SK-N-SH (cell line): Measurements from ENCODE around the gene BLOC1S1. TPM values are rescaled to one million over a fixed set of nuclear protein-coding genes. Genes with fewer than 3 reads are reported as not detected.

Experiments used
- CTCF ChIA-PET: fragments of 300-600, 350-600 bp; formaldehyde crosslinking; extraction: SDS; loops from one replicate; lab custom pipeline; 2021; lab: Yijun Ruan, JAX
- POLR2A ChIA-PET: fragments of 350-600 bp; sonication (Branson Sonifier 250); formaldehyde crosslinking; extraction: SDS; loops from one replicate; lab custom pipeline; 2020; ENCODE audit warnings: antibody characterized with exemption, inconsistent platforms; lab: Yijun Ruan, JAX
- DNase-seq: peaks from one replicate; pipeline ENCODE4 v3.0.0; 2012
- H2AFZ ChIP-seq: fragments of 200-600 bp; sonication (generic); 2 replicates; pipeline ENCODE4 v1.8.1; 2016; ENCODE audit warnings: antibody characterized with exemption, mild to moderate bottlenecking, low read depth
- H3F3A ChIP-seq: fragments of 200-600 bp; sonication (generic); replicated peaks from 2 replicates; pipeline ENCODE3; 2016; ENCODE audit warnings: antibody characterized with exemption, mild to moderate bottlenecking; ENCODE audit not compliant: insufficient read depth
- H3K27ac ChIP-seq, 2 experiments: fragments of 200-500 bp in 1 of 2; fragments of 200-600 bp in 1 of 2; sonication (Bioruptor generic) in 1 of 2; sonication (generic), shearing (Covaris generic) in 1 of 2; 2 replicates each; pipeline versions ENCODE4 v1.5.1 to v1.6.1; 2014 to 2016; ENCODE audit warnings: low read depth in 2 of 2, inconsistent platforms in 1 of 2, low read length in 1 of 2, mild to moderate bottlenecking in 1 of 2, mixed read lengths in 1 of 2
- H3K27me3 ChIP-seq: fragments of 200-600 bp; sonication (generic), shearing (Covaris generic); 2 replicates; pipeline ENCODE4 v1.6.1; 2016; ENCODE audit warnings: mixed run types; ENCODE audit not compliant: insufficient read depth
- H3K36me3 ChIP-seq, 2 experiments: fragments of 200-500 bp in 1 of 2; fragments of 200-600 bp in 1 of 2; sonication (Bioruptor generic) in 1 of 2; sonication (generic) in 1 of 2; replicated peaks in 1 of 2; 2 replicates each; pipeline versions ENCODE3 to v1.5.1; 2014 to 2016; ENCODE audit warnings: low read length in 1 of 2, mild to moderate bottlenecking in 1 of 2; ENCODE audit not compliant: insufficient read depth in 2 of 2, control insufficient read depth in 1 of 2
- H3K4me1 ChIP-seq, 2 experiments: fragments of 200-500 bp in 1 of 2; fragments of 200-600 bp in 1 of 2; sonication (Bioruptor generic) in 1 of 2; sonication (generic), shearing (Covaris generic) in 1 of 2; 2 replicates each; pipeline versions ENCODE4 v1.5.1 to v1.6.1; 2014 to 2016; ENCODE audit warnings: low read depth in 1 of 2, low read length in 1 of 2, mixed run types in 1 of 2; ENCODE audit not compliant: insufficient read depth in 2 of 2, control insufficient read depth in 1 of 2
- H3K4me2 ChIP-seq: fragments of 200-600 bp; sonication (generic), shearing (Covaris generic); 2 replicates; pipeline ENCODE4 v1.6.1; 2017; ENCODE audit warnings: mixed run types
- H3K4me3 ChIP-seq, 2 experiments: fragments of 200-500 bp in 1 of 2; fragments of 200-600 bp in 1 of 2; sonication (Bioruptor generic) in 1 of 2; sonication (generic), shearing (Covaris generic) in 1 of 2; 2 replicates each; pipeline versions ENCODE4 v1.5.1 to v1.8.1; 2014 to 2016; ENCODE audit warnings: low read depth in 2 of 2, inconsistent platforms in 1 of 2, low read length in 1 of 2, mild to moderate bottlenecking in 1 of 2, mixed read lengths in 1 of 2, moderate library complexity in 1 of 2
- H3K79me2 ChIP-seq: fragments of 200-600 bp; sonication (generic); 2 replicates; pipeline ENCODE4 v1.8.1; 2017; ENCODE audit warnings: mild to moderate bottlenecking; ENCODE audit not compliant: insufficient read depth
- H3K9ac ChIP-seq: fragments of 200-600 bp; sonication (generic); 2 replicates; pipeline ENCODE4 v1.6.1; 2017; ENCODE audit warnings: mixed run types
- H3K9me2 ChIP-seq: fragments of 200-600 bp; sonication (generic); 2 replicates; pipeline ENCODE4 v1.6.1; 2017; ENCODE audit warnings: mixed run types
- H3K9me3 ChIP-seq: fragments of 200-600 bp; sonication (generic); 2 replicates; pipeline ENCODE4 v1.6.1; 2017; ENCODE audit warnings: mixed run types, mild to moderate bottlenecking, moderate library complexity
- H4K20me1 ChIP-seq: fragments of 200-600 bp; sonication (generic); 2 replicates; pipeline ENCODE4 v1.6.1; 2017; ENCODE audit warnings: mild to moderate bottlenecking, mixed run types; ENCODE audit not compliant: insufficient read depth
- ELF1 ChIP-seq: IDR thresholded peaks from 2 replicates; pipeline ENCODE4 v1.4.0; 2012
- EZH2phosphoT487 ChIP-seq: fragments of 200-600 bp; sonication (generic); IDR thresholded peaks from 2 replicates; pipeline ENCODE4 v1.6.1; 2017; ENCODE audit warnings: low read depth, mixed run types, mild to moderate bottlenecking, antibody characterized with exemption, moderate library complexity, borderline replicate concordance
- FOSL2 ChIP-seq: IDR thresholded peaks from 2 replicates; pipeline ENCODE4 v1.4.0; 2012; ENCODE audit warnings: low read depth, mild to moderate bottlenecking, moderate library complexity, borderline replicate concordance
- FOXJ3 ChIP-seq: sonication (generic); formaldehyde crosslinking; IDR thresholded peaks from 2 replicates; pipeline ENCODE4 v1.5.1; 2020; ENCODE audit warnings: mild to moderate bottlenecking, missing genetic modification reagents
- FOXM1 ChIP-seq: IDR thresholded peaks from 2 replicates; pipeline ENCODE4 v1.4.0; 2012; ENCODE audit warnings: low read depth, mild to moderate bottlenecking
- GABPA ChIP-seq: IDR thresholded peaks from 2 replicates; pipeline ENCODE4 v1.4.0; 2012; ENCODE audit warnings: low read depth, mild to moderate bottlenecking
- GATA2 ChIP-seq: sonication (generic); formaldehyde crosslinking; IDR thresholded peaks from 2 replicates; pipeline ENCODE4 v1.5.0; 2020; ENCODE audit warnings: mild to moderate bottlenecking, missing genetic modification reagents
- IRF3 ChIP-seq: fragments of 150-350 bp; IDR thresholded peaks from 2 replicates; pipeline ENCODE4 v1.6.1; 2016; ENCODE audit warnings: mild to moderate bottlenecking, low read depth, low read length
- JUND ChIP-seq: IDR thresholded peaks from 2 replicates; pipeline ENCODE4 v1.4.0; 2012
- MAX ChIP-seq: IDR thresholded peaks from 2 replicates; pipeline ENCODE4 v1.4.0; 2012; ENCODE audit warnings: low read depth
- MEF2A ChIP-seq: IDR thresholded peaks from 2 replicates; pipeline ENCODE4 v1.4.0; 2012; ENCODE audit warnings: low read depth, borderline replicate concordance
- MXI1 ChIP-seq: IDR thresholded peaks from 2 replicates; pipeline ENCODE4 v1.6.1; 2012; ENCODE audit warnings: mild to moderate bottlenecking, low read depth, low read length, improper control_type of control experiment
- NRF1 ChIP-seq: IDR thresholded peaks from 2 replicates; pipeline ENCODE4 v1.6.1; 2012; ENCODE audit warnings: low read depth, mild to moderate bottlenecking, low read length
- POLR2AphosphoS5 ChIP-seq: IDR thresholded peaks from 2 replicates; pipeline ENCODE4 v1.6.1; 2012; ENCODE audit warnings: low read depth, low read length
- RAD21 ChIP-seq: IDR thresholded peaks from 2 replicates; pipeline ENCODE4 v1.6.1; 2012; ENCODE audit warnings: mild to moderate bottlenecking, low read length
- RCOR1 ChIP-seq: fragments of 150-350 bp; IDR thresholded peaks from 2 replicates; pipeline ENCODE4 v1.6.1; 2017; ENCODE audit warnings: antibody characterized with exemption, low read length
- RFX5 ChIP-seq: IDR thresholded peaks from 2 replicates; pipeline ENCODE4 v1.6.1; 2012; ENCODE audit warnings: mild to moderate bottlenecking, improper control_type of control experiment, low read length
- SIN3A ChIP-seq: IDR thresholded peaks from 2 replicates; pipeline ENCODE4 v1.6.1; 2012; ENCODE audit warnings: low read depth, mild to moderate bottlenecking, low read length, moderate library complexity, borderline replicate concordance
- TAF1 ChIP-seq: IDR thresholded peaks from 2 replicates; pipeline ENCODE4 v1.6.1; 2012; ENCODE audit warnings: low read depth, mild to moderate bottlenecking, low read length, moderate library complexity, borderline replicate concordance
- TEAD4 ChIP-seq: IDR thresholded peaks from 2 replicates; pipeline ENCODE4 v1.4.0; 2012; ENCODE audit warnings: mild to moderate bottlenecking, borderline replicate concordance; ENCODE audit not compliant: insufficient read depth
- whole genome bisulfite sequencing: methylation state at CpG from one replicate; pipeline ENCODE4 v1.1.6; 2017; ENCODE audit warnings: low lambda C conversion rate; 5-methylcytosine and 5-hydroxymethylcytosine counted together
- polyA plus RNA-seq, 3 experiments: library from polyadenylated mRNA; depleted of rRNA; stranded (reverse); fragments of >200 nt; gene quantifications; 2 replicates each; pipeline ENCODE4 v1.2.3, GENCODE V29; 2012
- TF ChIP-seq, protein P1 (sequence below): IDR thresholded peaks from 2 replicates; pipeline ENCODE4 v1.4.0; 2012; ENCODE audit warnings: low read depth, borderline replicate concordance
- TF ChIP-seq, protein P2 (sequence below): fragments of 200-600 bp; sonication (generic); IDR thresholded peaks from 2 replicates; pipeline ENCODE4 v1.6.1; 2017; ENCODE audit warnings: antibody characterized with exemption, mild to moderate bottlenecking, moderate library complexity

Gene BLOC1S1
- polyA plus RNA-seq, 1 of the 3 experiments (the other 2 are of a cell fraction): 331 TPM

- DNase-seq: peak; percentile 92
- H3K9ac ChIP-seq: peak within 1 kb of the TSS; percentile 41; the same call in 1 of the 2 replicates
Measured at GRCh38 chr12:55707841-55708694, 7.8 kb upstream of the BLOC1S1 start, which contains the start of gene ITGA7. TSS of gene ITGA7 (minus strand) at chr12:55707904. CDS start at chr12:55707682, 222 bp downstream.

DNA sequence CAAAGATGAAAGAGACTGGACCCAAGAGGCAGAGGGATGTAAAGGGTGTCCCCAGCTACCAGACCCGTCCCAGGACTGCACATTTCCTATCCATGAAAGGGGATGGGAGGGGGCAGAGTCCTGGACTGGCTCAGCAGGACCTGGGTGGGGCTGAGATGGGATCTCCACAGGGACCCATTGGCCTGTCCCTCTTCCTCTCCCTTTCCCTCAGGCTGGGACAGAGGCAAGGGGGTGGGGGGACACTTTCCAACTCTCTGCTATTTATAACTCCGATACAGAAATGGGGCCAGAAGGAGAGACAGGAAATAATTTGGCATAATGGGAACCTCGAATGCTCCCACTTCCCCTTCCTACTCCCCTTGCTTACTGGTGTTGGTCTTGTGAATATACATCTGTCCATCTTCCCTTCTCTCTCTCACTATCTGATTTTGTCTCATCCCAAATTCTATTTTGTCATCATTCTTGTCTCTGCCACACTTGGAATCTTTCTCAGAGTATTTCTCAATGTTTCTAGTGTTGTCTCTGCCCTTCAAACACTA lies 7.1 kb upstream of the BLOC1S1 start:
- H3K9me3 ChIP-seq: no peaks in the 10 kb centered on the region
- CTCF ChIA-PET: interaction anchor here (0.9 kb wide), 1 partner anchor 28 kb away, joined by 3 read pairs; no protein-coding TSS in a partner anchor
- H4K20me1 ChIP-seq: no peaks in the 10 kb centered on the region
- no peak overlapping the region for H3K27ac ChIP-seq
- POLR2A ChIA-PET: no interaction called here
- no peaks in the 10 kb centered on the region for H3K9me2 ChIP-seq
- peaks cover 4% of the 10 kb centered on the region for H3F3A ChIP-seq
- H3K27me3 ChIP-seq: no peaks in the 10 kb centered on the region; the same call in 1 of the 2 replicates
- H3K9ac ChIP-seq: no peak overlapping the region
- H3K4me2 ChIP-seq: peak overlapping the region; percentile 87
- 9% methylated on average over 3 of the region's 3 CpGs for WGBS
- DNase-seq: no peak
- H3K4me3 ChIP-seq: peak overlapping the region; percentile 51 to 69; a peak in 2 of 4 replicates
- no peak overlapping the region for H2AFZ ChIP-seq
- H3K36me3 ChIP-seq: no peaks in the 10 kb centered on the region
- H3K4me1 ChIP-seq: peaks cover 11 to 12% of the 10 kb centered on the region in 2 experiments; a peak in 2 of 4 replicates
- H3K79me2 ChIP-seq: no peaks in the 10 kb centered on the region
- TF ChIP-seq, protein P1, sequence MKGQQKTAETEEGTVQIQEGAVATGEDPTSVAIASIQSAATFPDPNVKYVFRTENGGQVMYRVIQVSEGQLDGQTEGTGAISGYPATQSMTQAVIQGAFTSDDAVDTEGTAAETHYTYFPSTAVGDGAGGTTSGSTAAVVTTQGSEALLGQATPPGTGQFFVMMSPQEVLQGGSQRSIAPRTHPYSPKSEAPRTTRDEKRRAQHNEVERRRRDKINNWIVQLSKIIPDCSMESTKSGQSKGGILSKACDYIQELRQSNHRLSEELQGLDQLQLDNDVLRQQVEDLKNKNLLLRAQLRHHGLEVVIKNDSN: no peak
- TF ChIP-seq FOXM1 (no peak), SIN3A (no peak), TEAD4 (no peak), RCOR1 (no peak), EZH2phosphoT487 (no peak), JUND (no peak), NRF1 (no peak), MEF2A (no peak), POLR2AphosphoS5 (no peak), GABPA (no peak), RAD21 (no peak)
- TF ChIP-seq, protein P2, sequence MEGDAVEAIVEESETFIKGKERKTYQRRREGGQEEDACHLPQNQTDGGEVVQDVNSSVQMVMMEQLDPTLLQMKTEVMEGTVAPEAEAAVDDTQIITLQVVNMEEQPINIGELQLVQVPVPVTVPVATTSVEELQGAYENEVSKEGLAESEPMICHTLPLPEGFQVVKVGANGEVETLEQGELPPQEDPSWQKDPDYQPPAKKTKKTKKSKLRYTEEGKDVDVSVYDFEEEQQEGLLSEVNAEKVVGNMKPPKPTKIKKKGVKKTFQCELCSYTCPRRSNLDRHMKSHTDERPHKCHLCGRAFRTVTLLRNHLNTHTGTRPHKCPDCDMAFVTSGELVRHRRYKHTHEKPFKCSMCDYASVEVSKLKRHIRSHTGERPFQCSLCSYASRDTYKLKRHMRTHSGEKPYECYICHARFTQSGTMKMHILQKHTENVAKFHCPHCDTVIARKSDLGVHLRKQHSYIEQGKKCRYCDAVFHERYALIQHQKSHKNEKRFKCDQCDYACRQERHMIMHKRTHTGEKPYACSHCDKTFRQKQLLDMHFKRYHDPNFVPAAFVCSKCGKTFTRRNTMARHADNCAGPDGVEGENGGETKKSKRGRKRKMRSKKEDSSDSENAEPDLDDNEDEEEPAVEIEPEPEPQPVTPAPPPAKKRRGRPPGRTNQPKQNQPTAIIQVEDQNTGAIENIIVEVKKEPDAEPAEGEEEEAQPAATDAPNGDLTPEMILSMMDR: no peak

More at GRCh38 chr12:55707841-55708694, 7.8 kb upstream of the BLOC1S1 start, which contains the start of gene ITGA7:
- Histone ChIP-seq H3K4me2 (peak within 1 kb of the TSS; percentile 87), H3K36me3 (no peaks in the 10 kb centered on the region), H3K9me3 (no peaks in the 10 kb centered on the region), H3K79me2 (no peaks in the 10 kb centered on the region), H3K4me1 (peaks cover 11 to 12% of the 10 kb centered on the region in 2 experiments; a peak in 2 of 4 replicates), H3K27me3 (no peaks in the 10 kb centered on the region; the same call in 1 of the 2 replicates), H3F3A (no peaks in the 10 kb centered on the region), H3K9me2 (no peaks in the 10 kb centered on the region), H4K20me1 (no peaks in the 10 kb centered on the region), H2AFZ (peak within 1 kb of the TSS; percentile 92), H3K4me3 (peak within 1 kb of the TSS; percentile 51 to 69), H3K27ac (no peak within 1 kb of the TSS)
- under 1% methylated on average over 25 of the region's 39 CpGs for WGBS
- TF ChIP-seq, protein P1: no peak
- TF ChIP-seq IRF3 (no peak), RFX5 (no peak), GATA2 (no peak), RAD21 (no peak), FOSL2 (no peak), FOXJ3 (CRISPR knock-in tag) (no peak), TAF1 (no peak), MXI1 (no peak), MAX (no peak), ELF1 (no peak)
- POLR2A ChIA-PET: interaction anchor here (1.2 kb wide), 1 partner anchor 8 kb away, joined by 6 read pairs; the partner anchor contains the start of gene BLOC1S1
- CTCF ChIA-PET: interaction anchor here (0.9 to 1.6 kb wide), 4 partner anchors 17 to 64 kb away, joined by 3 to 6 read pairs (median 4); no protein-coding TSS in a partner anchor
